Lung (tissue), 12 donors: ENCODE results near the gene CYB5R2. TPM values are rescaled to one million over a fixed set of nuclear protein-coding genes. Genes with fewer than 3 reads are reported as not detected.

Source experiments
- ATAC-seq: fragments of 200-7000 bp; cut with Tn5 transposase; one replicate; pipeline ENCODE4 v1.9.1; 2020; ENCODE audit warnings: moderate number of reproducible peaks; ENCODE audit not compliant: insufficient read depth, low FRiP score
- DNase-seq, 3 donors: peaks; one replicate each; pipeline ENCODE4 v3.0.0-alpha.2; 2013 to 2017
- H3K27ac ChIP-seq, 2 donors: one replicate each; pipeline ENCODE4 v1.5.1; 2013; ENCODE audit warnings: mild to moderate bottlenecking in 2 of 2, moderate library complexity in 2 of 2, control low read depth in 1 of 2, inconsistent platforms in 1 of 2, low read depth in 1 of 2, low read length in 1 of 2
- H3K27me3 ChIP-seq, 3 donors: one replicate each; pipeline ENCODE4 v1.5.1; 2013; ENCODE audit warnings: low read length in 2 of 3; ENCODE audit not compliant: control insufficient read depth in 3 of 3, insufficient read depth in 3 of 3
- H3K36me3 ChIP-seq, 4 donors: one replicate each; pipeline ENCODE4 v1.5.1; 2013; ENCODE audit warnings: low read length in 4 of 4, mild to moderate bottlenecking in 1 of 4, moderate library complexity in 1 of 4; ENCODE audit not compliant: control insufficient read depth in 4 of 4, insufficient read depth in 4 of 4
- H3K4me1 ChIP-seq, 5 donors: one replicate each; pipeline ENCODE4 v1.5.1; 2013; ENCODE audit warnings: low read length in 5 of 5, mild to moderate bottlenecking in 2 of 5, moderate library complexity in 1 of 5; ENCODE audit not compliant: control insufficient read depth in 5 of 5, insufficient read depth in 5 of 5
- H3K4me3 ChIP-seq: one replicate; pipeline ENCODE4 v1.5.1; 2013; ENCODE audit warnings: mild to moderate bottlenecking, control low read depth, moderate library complexity
- H3K9ac ChIP-seq, 2 donors: one replicate each; pipeline ENCODE4 v1.5.1; 2013; ENCODE audit warnings: low read length in 2 of 2, control low read depth in 1 of 2; ENCODE audit not compliant: insufficient read depth in 1 of 2
- H3K9me3 ChIP-seq, 4 donors: one replicate each; pipeline ENCODE4 v1.5.1; 2013; ENCODE audit warnings: low read length in 3 of 4, mild to moderate bottlenecking in 1 of 4, moderate library complexity in 1 of 4; ENCODE audit not compliant: control insufficient read depth in 4 of 4, insufficient read depth in 3 of 4
- CTCF ChIP-seq: IDR thresholded peaks from 2 replicates; pipeline ENCODE4 v1.5.1; 2012; ENCODE audit warnings: mild to moderate bottlenecking; ENCODE audit errors: control extremely low read depth, extremely low read depth
- WGBS, 2 donors: extraction: QIAGEN DNeasy Blood & Tissue Kit; methylation state at CpG; one replicate each; pipeline ENCODE4 v1.1.7; 2013; 5-methylcytosine and 5-hydroxymethylcytosine counted together
- polyA plus RNA-seq, 2 donors: library from polyadenylated mRNA; stranded (reverse); fragments of 200-250 nt; gene quantifications; one replicate each; pipeline ENCODE4 v1.2.1, GENCODE V29; 2013
- total RNA-seq, 2 donors: library from RNA; depleted of rRNA in 1 of 2; stranded (reverse); fragments of >200 nt in 1 of 2; gene quantifications; one replicate each; pipeline ENCODE4 v1.2.1, GENCODE V29; 2014 to 2021
- donor health status: control.
- donor health status: control.
- donor health status: Bipolar disorder and iron deficiency.
- donor health status: healthy.
- donor health status: DM: yes; HTN: yes; CAD: no.

CYB5R2 gene
- total and polyA plus RNA-seq, 4 donors: 7.1 to 15.5 (median 13.7) TPM

DNA sequence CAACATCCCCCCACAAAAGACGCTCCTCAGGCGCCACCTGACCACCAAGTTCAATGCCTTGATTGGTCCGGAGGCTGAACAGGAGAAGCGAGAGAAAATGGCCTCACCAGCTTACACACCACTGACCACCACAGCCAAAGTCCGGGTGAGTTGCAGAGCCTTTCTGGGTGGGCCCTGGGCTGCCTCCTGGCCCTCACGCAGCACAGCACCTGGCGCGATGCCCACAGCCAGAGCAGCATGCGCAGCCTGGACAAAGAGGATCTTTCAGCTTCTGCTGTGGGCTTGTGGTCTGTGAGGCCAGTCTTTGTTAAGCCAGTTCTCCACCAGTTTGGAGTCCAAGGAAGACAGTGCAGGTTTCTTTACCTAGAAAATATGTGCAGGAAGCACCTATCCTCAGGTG is 21.6 kb downstream of the CYB5R2 start:
- no peak for TF ChIP-seq CTCF
- Histone ChIP-seq H3K4me1 (no peaks in the 10 kb centered on the region), H3K4me3 (no peak overlapping the region), H3K27ac (no peak overlapping the region), H3K36me3 (peaks cover 18 to 48% (median 35%) of the 10 kb centered on the region in 4 donors), H3K9ac (no peak overlapping the region), H3K9me3 (no peaks in the 10 kb centered on the region), H3K27me3 (no peaks in the 10 kb centered on the region)
- DNase-seq (no peak), ATAC-seq (no peak)
- 86 to 89% methylated on average over 9 of the region's 9 CpGs for WGBS, 2 donors

GRCh38 chr11:7651140-7651551 is 22.2 kb downstream of the CYB5R2 start:
- Histone ChIP-seq H3K27ac (no peak overlapping the region), H3K36me3 (peaks cover 18 to 48% (median 35%) of the 10 kb centered on the region in 4 donors), H3K4me1 (no peaks in the 10 kb centered on the region), H3K4me3 (no peak overlapping the region), H3K9ac (no peak overlapping the region), H3K27me3 (no peaks in the 10 kb centered on the region), H3K9me3 (no peaks in the 10 kb centered on the region)
- TF ChIP-seq CTCF: no peak
- 23 to 55% methylated on average over 5 of the region's 5 CpGs for WGBS, 2 donors
- no peak for ATAC-seq
- DNase-seq: no peak

GRCh38 chr11:7648264-7648663 is 25.0 kb downstream of the CYB5R2 start:
- no peak overlapping the region for H3K9ac ChIP-seq
- TF ChIP-seq CTCF: no peak
- DNase-seq (no peak), ATAC-seq (no peak)
- H3K27me3 ChIP-seq: no peaks in the 10 kb centered on the region
- 96% methylated on average over 3 of the region's 3 CpGs for WGBS, 2 donors
- H3K27ac ChIP-seq: no peak overlapping the region
- no peaks in the 10 kb centered on the region for H3K9me3 ChIP-seq
- H3K4me3 ChIP-seq: no peak overlapping the region
- peaks cover 12 to 29% (median 27%) of the 10 kb centered on the region in 4 donors for H3K36me3 ChIP-seq
- H3K4me1 ChIP-seq: peaks cover 0 to 5% (median 0%) of the 10 kb centered on the region in 5 donors

DNA sequence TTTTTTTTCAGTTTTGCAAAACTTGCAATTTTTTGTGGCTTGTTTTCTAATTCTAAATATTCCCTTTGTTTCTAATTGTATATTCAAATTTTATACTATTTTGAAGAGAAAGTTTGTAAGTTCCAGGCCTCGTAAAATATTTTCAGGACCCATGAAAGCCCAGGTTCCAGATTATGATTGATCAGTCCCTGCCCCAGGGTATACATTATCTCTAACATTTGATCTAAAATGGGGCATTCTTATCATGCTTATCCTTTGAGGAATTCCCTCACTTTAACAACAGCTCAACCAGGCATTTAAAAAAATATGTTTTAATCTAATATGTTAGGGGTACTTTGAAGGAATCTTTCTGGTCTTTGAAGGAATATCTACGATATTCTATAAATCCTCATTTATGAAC is 26.4 kb downstream of the CYB5R2 start:
- Histone ChIP-seq H3K36me3 (peaks cover 9 to 29% (median 24%) of the 10 kb centered on the region in 4 donors), H3K4me1 (peaks cover 0 to 5% (median 0%) of the 10 kb centered on the region in 5 donors), H3K27me3 (no peaks in the 10 kb centered on the region), H3K4me3 (no peak overlapping the region), H3K9ac (no peak overlapping the region), H3K9me3 (no peaks in the 10 kb centered on the region), H3K27ac (no peak overlapping the region)
- DNase-seq (no peak), ATAC-seq (no peak)
- WGBS, 2 donors: 93 to 94% methylated on average over 2 of the region's 2 CpGs
- TF ChIP-seq CTCF: no peak
